Measurements from ENCODE around the gene HIC1.

The HIC1 gene

DNA sequence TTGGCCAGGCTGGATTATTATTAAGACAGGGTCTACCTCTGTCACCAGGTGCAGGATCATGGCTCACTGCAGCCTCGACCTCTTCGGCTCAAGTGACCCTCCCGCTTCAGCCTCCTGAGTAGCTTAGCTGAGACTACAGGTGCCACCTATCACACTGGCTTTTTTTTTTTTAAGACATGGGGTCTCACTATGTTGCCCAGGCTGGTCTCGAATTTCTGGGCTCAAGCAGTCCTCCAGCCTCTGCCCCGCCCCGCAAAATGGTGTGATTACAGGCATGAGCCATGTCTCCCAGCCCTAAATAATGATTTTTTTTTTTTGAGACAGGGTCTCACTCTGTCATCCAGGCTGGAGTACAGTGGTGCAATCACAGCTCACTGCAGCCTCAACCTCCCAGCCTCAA is 7.3 kb upstream of the HIC1 start:
- DNase-seq (ENCODE audit: low read depth in 2 of 2), result no peak

DNA sequence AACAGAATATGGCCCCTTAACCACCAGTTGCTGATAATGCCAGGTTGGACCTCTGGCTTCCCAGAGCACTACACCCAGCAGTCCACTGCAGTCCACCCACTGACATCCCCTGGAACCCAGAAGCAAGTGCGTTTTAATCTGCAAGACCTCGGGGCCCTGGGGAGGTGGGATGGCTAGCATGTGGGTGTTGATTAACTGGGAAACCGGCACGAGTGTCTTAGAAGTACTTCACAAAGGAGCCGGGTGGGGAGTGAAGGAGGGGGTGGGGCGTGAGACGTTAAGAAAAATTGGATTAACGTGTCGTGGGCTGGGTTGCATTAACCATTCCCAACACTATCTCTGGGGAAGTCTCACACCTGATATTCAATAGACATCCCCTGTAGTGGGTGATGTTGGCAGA is 6.1 kb upstream of the HIC1 start:
- DNase-seq (ENCODE audit: low read depth in 2 of 2), result no peak

DNA sequence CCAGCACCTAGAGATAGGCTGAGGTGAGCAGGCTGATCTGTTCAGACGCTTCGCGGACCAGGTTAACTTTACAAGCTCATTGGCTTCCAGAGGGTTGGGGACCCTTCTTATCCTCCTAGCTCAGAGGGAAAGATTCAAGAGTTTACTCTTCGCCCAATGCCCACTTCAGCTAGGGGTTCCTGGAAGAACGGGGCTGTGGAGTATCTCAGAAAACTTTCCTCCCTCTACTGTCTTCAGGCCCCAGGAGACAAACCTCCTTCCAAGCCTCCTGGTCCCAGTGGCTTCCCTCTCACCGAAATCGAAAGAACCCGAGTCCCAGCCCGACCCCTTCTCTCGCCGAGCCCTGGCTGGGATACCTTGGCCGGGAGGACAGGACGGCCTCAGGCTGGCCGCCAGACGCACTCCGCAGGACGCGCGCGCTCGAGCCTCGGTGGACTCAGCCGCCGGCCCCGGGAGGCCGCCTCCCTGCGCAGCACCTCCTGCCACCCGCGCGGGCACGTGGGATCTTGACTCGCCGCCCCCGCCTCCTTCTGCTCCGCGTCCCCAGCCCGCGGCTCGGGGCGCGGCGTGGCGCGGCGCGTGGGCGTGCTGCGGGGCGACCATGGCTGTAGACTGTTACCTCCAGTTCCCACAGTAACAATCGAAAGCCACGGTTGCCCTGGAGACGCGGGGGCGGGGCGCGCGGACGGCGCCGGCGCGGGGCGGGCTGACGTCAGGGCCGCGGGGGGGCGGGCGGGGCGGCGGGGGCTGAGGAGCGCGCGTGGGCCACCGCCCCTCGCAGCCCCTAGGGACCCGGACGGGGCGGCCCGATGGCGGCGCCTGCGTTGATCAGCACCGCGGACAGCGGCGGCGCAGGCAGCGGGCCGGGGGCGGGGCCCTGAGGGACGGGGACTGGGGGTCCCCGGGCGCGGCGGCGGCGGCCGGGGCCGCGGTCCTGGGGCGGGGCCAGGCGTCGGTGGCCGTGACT is 5.3 kb upstream of the HIC1 start:
- peak; percentile 89 to 91 for DNase-seq (ENCODE audit: low read depth in 2 of 2)

DNA sequence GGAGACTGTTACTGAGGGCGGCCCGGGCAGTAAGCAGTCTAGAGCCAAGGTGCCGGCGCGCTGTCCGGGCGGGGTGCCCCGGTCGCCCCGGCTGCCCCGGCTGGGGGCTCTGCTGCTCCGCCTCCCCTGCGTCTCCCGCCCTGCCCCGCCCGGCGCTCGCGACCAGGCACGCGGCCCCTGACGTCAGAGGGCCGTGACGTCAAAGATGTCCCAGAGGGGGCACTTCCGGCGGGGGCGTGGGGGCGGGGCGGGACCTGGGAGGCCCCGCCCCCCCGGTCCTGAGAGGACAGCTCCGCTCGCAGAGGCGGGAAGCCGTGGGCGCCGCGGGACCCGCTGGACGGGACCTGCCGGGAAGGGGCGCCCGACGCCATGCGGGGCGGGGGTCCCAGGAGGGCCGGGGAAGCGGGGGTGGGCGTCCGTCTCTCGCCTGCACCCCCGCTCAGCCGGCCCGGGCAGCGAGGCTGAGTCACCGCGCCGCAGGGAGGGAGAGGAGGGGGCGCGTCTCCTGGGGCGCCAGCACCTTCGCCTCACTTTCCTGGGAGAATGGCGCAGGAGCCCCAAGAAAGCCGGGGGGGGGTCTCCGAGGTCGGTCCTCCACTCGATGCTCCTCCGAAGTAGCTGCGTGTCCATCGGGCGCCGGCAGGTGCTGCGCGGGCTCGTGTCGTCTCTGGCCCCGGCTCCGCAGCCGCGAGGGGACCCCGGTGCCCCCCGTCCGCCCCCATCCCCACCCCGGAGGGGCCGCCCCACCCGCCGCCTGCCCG is 4.4 kb upstream of the HIC1 start:
- peak; percentile 45 to 71 for DNase-seq (ENCODE audit: low read depth in 2 of 2)

DNA sequence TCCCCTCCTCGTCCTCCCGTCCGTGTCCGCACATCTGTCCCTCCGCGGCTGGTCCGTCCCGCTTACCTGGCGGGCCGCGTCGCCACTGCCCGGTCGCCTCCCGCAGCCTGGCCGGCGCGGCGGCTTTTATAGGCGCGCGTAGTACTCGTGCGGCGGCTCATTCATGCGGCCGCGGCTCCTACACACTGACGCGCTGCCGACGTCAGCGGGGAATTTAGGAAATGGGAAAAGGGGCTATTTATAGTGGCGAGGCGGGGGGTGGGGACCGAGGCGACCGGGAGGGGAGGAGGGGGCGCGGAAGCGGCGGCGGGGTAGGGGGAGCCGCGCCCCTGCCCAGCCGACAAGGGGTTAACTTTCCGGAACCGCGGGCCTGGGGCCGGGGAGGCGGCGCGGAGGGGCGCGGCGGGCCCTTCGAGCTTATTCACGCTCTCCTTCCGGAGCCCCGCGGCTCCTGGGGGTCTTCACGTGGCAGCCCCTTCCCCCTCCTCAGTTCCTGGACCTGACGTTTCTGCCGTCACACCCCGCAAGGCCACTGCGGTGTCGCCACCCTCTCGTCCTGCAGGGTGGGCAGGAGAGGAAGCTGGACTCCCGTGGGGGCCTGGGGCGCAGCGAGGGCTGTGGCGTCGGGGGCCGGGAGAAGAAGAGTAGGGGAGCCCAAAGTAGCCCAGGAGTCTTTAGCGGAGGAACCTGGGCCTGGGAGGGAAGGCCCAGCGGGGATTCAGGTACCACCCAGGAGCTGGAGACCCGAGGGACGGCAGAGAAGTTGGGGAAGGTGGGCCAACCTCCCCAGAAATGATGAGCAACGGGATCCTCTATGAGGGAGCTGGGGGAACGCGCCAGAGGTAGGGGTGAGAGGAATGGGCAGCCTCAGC is 3.6 kb upstream of the HIC1 start:
- no peak for DNase-seq (ENCODE audit: low read depth in 2 of 2)

DNA sequence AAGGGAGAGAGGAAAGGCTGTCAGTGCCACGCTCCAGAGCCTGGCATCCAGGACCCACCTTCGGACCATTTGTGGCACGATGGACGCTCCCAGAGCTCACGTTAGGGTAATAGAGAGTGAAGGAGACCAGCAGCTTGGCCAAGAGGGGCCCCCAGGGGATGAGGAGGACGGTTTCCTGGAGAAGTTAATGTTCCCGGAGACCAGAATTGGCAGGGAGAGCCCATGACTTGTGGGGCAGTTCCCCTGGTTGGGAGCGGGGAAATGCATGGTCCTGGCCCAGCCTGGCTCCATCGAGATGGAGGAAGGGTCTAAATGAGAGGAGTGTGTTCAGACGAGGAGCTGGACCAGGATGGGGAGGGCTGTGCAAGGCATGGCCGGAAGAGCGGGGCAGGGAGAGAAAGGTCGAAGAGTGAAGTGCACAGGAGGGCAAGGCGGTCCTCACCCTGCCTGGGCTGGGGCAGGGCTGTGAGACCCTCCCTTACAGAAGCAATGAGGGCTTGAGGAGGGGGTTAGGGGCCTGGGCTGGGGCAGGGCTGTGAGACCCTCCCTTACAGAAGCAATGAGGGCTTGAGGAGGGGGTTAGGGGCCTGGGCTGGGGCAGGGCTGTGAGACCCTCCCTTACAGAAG is 2.9 kb upstream of the HIC1 start:
- no peak for DNase-seq (ENCODE audit: low read depth in 2 of 2)

DNA sequence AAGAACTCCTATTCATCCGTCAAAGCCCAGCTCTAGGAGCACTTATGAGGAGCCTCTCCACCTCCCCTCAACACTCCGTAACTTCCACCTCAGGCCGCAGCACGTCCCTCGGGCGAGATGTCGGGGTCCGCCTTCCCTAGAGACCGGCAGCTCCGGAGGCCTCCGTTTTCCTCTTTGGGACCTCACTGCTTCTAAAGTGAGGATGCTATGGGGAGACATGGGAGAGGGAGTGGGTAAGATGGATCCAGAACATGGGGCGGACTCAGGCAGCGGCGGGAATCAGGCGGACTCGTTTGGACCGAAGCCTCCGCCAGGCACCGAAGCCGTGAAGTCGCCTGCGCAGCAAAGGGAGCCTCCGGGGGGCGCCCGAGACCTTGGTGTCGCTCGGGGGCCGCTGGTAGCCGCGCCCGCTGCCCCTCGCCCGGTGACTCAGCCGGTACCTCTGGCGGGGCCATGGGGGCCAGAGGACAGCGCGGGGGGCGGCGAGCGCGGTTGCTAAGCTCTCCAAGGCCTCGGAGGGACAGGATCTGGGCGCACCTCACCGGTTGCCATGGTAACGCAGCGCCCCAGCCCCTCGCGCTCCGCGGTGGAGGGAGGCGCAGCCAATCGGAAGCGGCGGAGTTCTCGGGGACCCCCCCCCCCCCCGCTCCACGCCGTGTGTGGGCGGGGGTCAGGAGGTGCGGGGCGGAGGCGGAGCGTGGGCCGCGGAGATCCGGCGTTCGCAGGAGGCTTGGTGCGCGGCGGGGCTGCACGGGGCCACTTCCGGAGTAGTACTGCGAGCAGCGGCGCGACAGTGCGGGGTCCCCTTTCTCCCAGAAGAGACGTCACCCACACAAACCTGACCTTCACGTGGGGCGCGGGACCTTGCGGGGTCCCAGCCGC is 1.3 kb upstream of the HIC1 start:
- peak; percentile 59 to 82 for DNase-seq (ENCODE audit: low read depth in 2 of 2)

DNA sequence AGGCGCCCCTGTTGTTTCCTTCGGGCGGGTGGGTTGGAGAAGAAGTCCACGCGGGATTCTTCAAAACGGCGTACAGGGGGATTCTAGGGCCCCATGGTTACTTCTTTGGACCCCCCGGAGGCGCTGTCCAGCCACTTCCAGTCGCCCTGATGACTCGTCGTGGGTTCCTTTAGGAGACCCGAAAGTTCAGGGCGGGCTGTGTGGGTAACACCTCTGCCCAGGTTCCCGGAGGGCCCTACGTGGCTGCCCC is 716 bp upstream of the HIC1 start:
- DNase-seq (ENCODE audit: low read depth in 2 of 2), result peak in 1 of 2 donors; percentile 42

DNA sequence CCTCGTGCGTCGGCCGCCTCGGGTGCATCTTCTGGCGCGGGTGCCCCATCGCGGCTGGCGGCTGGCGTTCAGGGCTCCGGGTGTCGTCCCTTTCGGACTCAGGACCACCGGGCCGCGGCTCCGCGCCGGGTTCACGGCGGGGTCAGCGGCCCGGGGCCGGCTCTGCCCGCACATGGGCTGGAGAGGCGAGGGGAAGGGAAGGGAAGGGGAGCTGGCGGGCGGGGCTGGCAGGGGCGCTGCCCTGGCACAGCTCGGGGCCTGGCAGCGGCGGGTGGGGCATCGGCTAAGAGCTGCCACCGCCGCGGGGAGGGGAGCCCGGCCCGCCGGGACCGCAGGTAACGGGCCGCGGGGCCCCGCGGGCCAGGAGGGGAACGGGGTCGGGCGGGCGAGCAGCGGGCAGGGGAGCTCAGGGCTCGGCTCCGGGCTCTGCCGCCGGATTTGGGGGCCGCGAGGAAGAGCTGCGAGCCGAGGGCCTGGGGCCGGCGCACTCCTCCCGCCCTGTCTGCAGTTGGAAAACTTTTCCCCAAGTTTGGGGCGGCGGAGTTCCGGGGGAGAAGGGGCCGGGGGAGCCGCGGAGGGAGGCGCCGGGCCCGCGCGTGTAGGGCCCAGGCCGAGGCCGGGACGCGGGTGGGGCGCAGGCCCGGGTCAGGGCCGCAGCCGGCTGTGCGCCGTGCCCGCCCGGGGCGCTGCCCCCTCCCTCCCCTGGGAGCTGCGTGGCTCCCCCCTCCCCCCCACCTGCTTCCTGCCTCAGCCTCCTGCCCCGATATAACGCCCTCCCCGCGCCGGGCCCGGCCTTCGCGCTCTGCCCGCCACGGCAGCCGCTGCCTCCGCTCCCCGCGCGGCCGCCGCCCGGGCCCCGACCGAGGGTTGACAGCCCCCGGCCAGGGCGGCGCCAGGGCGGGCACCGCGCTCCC is 646 bp downstream of the HIC1 start:
- DNase-seq (ENCODE audit: low read depth in 2 of 2), result peak in 1 of 2 donors; percentile 44

DNA sequence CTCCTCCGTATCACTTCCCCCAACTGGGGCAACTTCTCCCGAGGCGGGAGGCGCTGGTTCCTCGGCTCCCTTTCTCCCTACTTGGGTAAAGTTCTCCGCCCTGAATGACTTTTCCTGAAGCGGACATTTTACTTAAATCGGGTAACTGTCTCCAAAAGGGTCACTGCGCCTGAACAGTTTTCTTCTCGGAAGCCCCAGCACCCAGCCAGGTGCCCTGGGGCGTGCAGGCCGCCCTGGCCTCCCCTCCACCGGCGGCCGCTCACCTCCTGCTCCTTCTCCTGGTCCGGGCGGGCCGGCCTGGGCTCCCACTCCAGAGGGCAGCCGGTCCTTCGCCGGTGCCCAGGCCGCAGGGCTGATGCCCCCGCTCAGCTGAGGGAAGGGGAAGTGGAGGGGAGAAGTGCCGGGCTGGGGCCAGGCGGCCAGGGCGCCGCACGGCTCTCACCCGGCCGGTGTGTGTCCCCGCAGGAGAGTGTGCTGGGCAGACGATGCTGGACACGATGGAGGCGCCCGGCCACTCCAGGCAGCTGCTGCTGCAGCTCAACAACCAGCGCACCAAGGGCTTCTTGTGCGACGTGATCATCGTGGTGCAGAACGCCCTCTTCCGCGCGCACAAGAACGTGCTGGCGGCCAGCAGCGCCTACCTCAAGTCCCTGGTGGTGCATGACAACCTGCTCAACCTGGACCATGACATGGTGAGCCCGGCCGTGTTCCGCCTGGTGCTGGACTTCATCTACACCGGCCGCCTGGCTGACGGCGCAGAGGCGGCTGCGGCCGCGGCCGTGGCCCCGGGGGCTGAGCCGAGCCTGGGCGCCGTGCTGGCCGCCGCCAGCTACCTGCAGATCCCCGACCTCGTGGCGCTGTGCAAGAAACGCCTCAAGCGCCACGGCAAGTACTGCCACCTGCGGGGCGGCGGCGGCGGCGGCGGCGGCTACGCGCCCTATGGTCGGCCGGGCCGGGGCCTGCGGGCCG is 1.6 kb downstream of the HIC1 start:
- peak in 1 of 2 donors; percentile 45 for DNase-seq (ENCODE audit: low read depth in 2 of 2)

DNA sequence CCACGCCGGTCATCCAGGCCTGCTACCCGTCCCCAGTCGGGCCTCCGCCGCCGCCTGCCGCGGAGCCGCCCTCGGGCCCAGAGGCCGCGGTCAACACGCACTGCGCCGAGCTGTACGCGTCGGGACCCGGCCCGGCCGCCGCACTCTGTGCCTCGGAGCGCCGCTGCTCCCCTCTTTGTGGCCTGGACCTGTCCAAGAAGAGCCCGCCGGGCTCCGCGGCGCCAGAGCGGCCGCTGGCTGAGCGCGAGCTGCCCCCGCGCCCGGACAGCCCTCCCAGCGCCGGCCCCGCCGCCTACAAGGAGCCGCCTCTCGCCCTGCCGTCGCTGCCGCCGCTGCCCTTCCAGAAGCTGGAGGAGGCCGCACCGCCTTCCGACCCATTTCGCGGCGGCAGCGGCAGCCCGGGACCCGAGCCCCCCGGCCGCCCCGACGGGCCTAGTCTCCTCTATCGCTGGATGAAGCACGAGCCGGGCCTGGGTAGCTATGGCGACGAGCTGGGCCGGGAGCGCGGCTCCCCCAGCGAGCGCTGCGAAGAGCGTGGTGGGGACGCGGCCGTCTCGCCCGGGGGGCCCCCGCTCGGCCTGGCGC is 2.4 kb downstream of the HIC1 start:
- no peak for DNase-seq (ENCODE audit: low read depth in 2 of 2)

DNA sequence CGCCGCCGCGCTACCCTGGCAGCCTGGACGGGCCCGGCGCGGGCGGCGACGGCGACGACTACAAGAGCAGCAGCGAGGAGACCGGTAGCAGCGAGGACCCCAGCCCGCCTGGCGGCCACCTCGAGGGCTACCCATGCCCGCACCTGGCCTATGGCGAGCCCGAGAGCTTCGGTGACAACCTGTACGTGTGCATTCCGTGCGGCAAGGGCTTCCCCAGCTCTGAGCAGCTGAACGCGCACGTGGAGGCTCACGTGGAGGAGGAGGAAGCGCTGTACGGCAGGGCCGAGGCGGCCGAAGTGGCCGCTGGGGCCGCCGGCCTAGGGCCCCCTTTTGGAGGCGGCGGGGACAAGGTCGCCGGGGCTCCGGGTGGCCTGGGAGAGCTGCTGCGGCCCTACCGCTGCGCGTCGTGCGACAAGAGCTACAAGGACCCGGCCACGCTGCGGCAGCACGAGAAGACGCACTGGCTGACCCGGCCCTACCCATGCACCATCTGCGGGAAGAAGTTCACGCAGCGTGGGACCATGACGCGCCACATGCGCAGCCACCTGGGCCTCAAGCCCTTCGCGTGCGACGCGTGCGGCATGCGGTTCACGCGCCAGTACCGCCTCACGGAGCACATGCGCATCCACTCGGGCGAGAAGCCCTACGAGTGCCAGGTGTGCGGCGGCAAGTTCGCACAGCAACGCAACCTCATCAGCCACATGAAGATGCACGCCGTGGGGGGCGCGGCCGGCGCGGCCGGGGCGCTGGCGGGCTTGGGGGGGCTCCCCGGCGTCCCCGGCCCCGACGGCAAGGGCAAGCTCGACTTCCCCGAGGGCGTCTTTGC is 3.1 kb downstream of the HIC1 start:
- DNase-seq (ENCODE audit: low read depth in 2 of 2), result no peak

DNA sequence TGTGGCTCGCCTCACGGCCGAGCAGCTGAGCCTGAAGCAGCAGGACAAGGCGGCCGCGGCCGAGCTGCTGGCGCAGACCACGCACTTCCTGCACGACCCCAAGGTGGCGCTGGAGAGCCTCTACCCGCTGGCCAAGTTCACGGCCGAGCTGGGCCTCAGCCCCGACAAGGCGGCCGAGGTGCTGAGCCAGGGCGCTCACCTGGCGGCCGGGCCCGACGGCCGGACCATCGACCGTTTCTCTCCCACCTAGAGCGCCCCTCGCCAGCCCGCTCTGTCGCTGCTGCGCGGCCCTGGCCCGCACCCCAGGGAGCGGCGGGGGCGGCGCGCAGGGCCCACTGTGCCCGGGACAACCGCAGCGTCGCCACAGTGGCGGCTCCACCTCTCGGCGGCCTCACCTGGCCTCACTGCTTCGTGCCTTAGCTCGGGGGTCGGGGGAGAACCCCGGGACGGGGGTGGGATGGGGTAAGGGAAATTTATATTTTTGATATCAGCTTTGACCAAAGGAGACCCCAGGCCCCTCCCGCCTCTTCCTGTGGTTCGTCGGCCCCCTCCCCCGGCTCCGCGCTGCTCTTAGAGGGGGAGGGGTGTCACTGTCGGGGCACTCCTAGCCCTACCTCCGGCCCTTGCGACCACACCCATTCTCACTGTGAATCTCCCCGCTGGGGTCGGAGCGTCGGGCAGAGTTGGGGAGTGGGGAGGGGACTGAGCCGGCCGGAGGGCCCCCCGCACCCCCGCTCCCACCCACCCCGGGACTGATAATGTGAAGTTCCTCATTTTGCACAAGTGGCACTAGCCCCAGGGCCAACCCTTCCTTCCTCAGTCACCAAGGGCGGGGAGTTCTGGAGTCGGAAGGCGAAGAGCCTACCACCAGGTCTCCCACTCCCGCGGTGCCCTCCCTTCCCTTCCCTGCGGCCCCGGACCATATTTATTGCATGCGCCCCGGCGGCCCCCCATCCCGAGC is 4.0 kb downstream of the HIC1 start:
- peak in 1 of 2 donors; percentile 52 for DNase-seq (ENCODE audit: low read depth in 2 of 2)

DNA sequence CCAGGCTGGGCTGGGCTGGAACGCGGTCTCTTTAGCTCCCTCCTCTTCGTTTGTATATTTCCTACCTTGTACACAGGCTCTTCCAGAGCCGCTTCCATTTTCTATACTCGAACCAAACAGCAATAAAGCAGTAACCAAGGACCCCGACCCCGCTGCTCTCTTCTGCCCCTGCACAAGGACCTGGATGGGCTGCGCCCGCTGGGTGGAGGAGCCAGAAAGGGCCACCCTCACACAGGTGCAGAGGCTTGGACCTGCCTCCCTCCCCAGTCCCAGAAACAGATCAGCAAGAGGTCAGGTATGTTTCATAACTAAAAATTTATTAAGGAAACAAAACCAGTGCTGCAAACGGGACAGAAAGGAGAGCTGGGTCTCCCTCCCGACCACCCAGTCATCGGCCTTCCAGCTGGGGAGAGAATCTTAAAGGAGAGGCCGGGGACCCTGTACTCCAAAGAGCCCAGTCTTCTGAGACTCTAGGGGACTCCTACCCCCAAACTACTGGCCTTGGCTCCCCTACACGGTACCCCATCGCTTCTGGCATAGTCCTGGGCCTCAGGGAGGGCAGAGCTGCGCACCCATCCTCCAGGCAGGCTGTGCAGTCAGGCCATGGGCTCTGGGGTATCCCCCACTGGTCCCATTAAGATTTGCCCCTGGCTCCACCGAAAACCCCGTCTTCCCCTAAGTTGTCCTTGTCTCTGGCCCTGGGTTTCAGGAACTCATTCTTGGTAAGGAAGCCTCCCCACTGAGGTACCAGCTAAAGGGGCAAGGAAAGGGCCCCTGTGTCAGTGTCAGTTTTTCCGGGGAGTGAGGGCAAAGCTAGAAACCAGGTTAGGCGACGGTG is 4.9 kb downstream of the HIC1 start:
- no peak for DNase-seq (ENCODE audit: low read depth in 2 of 2)

DNA sequence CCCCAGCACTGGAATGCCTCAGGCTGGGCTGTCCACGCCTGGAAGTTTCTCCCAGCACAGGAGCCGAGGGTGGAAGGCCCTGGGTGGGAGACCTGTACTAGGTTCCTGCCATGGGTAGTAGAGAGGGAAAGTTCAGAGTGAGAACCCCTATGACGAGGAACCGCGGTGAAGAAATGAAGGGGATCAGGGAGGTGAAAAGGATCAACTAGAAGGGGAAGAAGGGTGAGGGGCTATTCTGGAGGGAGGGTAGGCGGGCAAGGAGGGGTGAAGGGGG is 5.4 kb downstream of the HIC1 start:
- no peak for DNase-seq (ENCODE audit: low read depth in 2 of 2)
